Dermis blood vessel endothelial cell (primary cell): ENCODE measurements around the gene OR56B1. TPM values are rescaled to one million over a fixed set of nuclear protein-coding genes. Genes with fewer than 3 reads are reported as not detected.
"Not testable (repeated sequence)": the region's sequence is repeated elsewhere in the genome, so short reads cannot be mapped to it uniquely, and the experiment has no call there.

ENCODE experiments used
- DNase-seq: peaks from one replicate; pipeline ENCODE4 v3.0.0; 2010
- total RNA-seq: library from RNA; depleted of rRNA; stranded (reverse); fragments of >200 nt; gene quantifications from 2 replicates; pipeline ENCODE4 v1.2.3, GENCODE V29; 2014

Gene OR56B1
- not detected in 2 replicates for total RNA-seq

- no peak for DNase-seq
Observed at GRCh38 chr11:5736396-5736795, at the start of gene OR56B1. TSS of gene OR56B1 (plus strand) at chr11:5736448. CDS start at chr11:5736517, 69 bp downstream.

- no peak for DNase-seq
Observed at GRCh38 chr11:5688482-5688881, 47.8 kb upstream of the OR56B1 start.

DNA sequence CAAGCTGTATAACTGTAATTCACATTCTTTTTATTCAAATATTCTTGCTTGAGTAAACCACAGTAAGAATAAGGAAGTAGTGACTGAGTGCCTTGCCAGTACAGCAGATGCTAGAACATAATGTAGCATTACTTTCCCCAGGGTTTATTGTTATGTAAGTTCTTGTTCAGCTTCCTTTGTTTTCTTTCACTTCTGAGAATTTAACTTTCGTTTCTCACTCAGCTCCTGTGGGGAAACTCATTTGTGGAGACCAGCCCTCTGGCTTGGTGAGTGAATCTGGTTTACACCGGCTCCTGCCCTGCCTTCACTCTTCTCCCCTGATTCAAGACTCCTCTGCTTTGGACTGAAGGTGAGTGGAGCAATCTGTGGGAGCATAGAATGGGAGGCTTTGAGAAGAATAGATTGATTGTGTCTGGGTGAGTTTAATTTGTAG lies 46.7 kb upstream of the OR56B1 start, which contains the start of gene TRIM22:
Gene TRIM22, plus strand, starts transcription at position 240 of the 433 bp plus-strand sequence. CDS start 6,443 bp downstream, outside the sequence.
- DNase-seq: peak; percentile 67

DNA sequence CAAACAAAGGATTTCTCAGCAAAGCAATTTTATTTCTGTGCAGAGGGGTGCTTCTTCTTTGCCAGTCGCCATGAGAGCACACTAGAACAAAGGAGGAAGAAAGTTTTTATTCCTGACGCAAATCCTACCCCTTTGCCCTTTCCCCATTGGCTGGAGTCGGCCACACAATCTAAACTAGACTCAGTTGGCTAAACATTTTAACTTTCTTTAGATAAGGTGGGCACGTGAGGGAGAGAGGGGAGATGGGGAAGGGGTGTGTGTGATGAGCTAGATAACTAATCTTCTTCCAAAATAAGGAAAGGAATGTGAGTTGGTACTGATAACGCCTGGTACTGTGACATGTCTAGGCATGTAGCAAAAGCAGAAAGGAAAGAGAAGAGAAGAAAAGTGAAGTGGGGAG lies 46.0 kb upstream of the OR56B1 start:
- peak; percentile 27 for DNase-seq

GRCh38 chr11:5690736-5691135 lies 45.5 kb upstream of the OR56B1 start:
- DNase-seq: peak; percentile 14

- not testable (repeated sequence) for DNase-seq
Observed at GRCh38 chr11:5691238-5691963, 44.8 kb upstream of the OR56B1 start.

- DNase-seq: no peak
Observed at GRCh38 chr11:5691964-5692361, 44.3 kb upstream of the OR56B1 start.

- no peak for DNase-seq
Observed at GRCh38 chr11:5694642-5695041, 41.6 kb upstream of the OR56B1 start.

DNA sequence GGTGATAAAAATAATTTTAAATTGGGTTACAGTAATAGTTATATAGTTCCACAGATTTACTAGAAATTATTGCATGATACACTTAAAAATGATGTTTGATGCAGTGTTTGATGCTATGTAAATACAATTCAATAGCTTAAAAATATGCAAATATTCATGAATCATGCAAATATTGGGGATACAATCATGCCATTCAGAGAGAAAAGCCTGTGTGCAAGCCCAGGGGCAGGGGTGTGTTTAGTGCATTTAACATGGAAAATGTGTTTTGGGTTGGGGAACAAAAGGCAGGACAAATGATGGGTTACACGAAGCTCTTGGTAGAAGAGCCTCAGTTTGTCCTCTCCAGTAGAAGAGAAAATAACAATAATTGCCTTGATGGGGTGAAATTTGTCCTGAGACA lies 40.7 kb upstream of the OR56B1 start:
- no peak for DNase-seq

DNA sequence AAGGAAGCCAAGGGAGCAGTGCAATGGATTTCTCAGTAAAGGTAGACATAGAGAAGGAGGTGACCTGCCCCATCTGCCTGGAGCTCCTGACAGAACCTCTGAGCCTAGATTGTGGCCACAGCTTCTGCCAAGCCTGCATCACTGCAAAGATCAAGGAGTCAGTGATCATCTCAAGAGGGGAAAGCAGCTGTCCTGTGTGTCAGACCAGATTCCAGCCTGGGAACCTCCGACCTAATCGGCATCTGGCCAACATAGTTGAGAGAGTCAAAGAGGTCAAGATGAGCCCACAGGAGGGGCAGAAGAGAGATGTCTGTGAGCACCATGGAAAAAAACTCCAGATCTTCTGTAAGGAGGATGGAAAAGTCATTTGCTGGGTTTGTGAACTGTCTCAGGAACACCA lies 40.0 kb upstream of the OR56B1 start:
- no peak for DNase-seq

GRCh38 chr11:5698281-5698680 lies 38.0 kb upstream of the OR56B1 start:
- no peak for DNase-seq

DNA sequence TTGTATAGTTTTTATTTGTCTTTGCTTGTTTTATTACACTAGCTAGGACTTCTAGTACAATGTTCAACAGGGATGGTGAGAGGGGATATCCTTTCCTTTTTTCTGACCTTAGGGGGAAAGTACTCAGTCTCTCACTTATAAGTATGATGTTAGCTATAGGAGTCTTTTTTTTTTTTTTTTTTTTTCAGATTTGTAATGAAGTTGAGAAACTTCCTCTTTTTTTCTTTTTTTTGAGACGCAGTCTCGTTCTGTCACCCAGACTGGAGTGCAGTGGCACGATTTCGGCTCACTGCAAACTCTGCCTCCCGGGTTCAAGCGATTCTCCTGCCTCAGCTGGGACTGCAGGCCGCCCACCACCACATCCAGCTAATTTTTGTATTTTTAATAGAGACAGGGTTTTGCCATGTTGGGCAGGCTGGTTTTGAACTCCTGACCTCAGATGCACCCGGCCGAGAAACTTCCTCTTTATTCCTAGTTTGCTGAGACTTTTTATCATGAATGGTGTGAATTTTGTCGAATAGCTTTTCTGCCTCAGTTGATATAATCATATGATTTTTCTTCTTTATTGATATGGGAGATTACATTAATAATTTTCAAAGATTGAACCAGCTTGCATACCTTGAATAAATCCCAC lies 35.7 kb upstream of the OR56B1 start:
- no peak for DNase-seq

DNA sequence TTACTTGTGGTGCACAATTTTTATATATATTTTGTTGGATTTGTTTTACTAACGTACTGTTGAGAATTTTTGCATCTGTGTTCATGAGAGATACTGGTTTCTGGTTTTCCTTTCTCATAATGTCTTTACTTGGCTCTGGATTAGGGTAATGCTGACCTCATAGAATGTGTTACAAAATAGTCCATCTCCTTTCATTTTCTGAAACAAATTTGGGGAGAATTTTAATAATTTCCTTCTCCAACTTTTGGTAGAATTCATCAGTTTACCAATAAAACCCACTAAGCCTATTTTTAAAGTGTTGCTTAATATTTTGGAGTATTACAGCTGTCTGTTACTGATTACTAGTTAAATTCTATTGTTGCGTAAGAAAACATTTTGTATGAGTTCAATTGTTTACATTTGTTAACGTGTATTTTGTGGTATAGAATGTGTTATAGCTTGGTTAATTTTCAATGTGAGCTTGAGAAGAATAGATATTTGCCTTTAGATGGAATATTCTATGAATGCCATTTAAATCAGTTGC lies 35.1 kb upstream of the OR56B1 start:
- no peak for DNase-seq

GRCh38 chr11:5703741-5704536 lies 32.3 kb upstream of the OR56B1 start:
- DNase-seq: no peak

GRCh38 chr11:5705688-5706087 lies 30.6 kb upstream of the OR56B1 start:
- DNase-seq: no peak

- DNase-seq: peak; percentile 36
Observed at GRCh38 chr11:5712507-5712906, 23.7 kb upstream of the OR56B1 start.

DNA sequence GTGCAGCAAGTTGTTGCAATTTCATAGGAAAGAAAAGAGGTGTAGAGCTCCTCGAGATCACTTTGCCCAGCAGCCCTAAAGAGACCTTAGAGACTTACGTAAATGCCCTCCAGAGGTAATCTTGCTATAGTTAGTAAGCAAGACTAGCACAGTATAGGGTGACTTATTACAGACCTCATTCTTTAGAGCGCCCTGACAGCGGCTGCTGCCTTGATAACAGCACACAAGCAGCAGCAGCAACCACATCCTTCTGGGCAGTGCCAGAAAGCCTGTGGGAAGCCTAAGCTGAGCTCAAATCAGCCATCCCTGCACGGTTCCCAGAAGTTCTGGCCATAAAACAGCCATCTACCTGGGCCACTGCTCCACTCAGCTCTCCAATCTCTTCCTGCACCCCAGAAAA lies 22.6 kb upstream of the OR56B1 start:
- DNase-seq: no peak

DNA sequence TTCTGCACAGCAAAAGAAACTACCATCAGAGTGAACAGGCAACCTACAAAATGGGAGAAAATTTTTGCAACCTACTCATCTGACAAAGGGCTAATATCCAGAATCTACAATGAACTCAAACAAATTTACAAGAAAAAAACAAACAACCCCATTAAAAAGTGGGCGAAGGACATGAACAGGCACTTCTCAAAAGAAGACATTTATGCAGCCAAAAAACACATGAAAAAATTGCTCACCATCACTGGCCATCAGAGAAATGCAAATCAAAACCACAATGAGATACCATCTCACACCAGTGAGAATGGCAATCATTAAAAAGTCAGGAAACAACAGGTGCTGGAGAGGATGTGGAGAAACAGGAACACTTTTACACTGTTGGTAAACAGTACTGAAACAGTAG lies 19.7 kb upstream of the OR56B1 start:
- DNase-seq: not testable (repeated sequence)

- no peak for DNase-seq
Observed at GRCh38 chr11:5719703-5720495, 16.3 kb upstream of the OR56B1 start.

DNA sequence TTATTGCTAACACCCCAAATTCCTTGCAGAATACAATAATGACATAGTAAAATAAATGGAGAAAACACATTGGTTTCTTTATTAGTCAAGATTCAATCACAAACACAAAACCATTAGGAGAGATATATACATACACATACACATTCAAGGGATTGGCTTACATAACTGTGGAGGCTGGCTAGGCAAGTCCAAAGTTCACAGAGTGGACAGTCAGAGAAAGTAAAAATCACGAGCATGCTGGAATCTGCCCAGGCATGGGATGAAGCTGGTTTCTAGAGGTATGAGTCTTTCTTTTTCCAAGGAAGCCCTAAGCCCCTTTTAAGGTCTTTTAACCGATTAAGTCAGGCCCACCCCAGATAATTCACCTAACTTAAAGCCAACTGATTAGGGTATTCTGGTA lies 13.6 kb upstream of the OR56B1 start:
- no peak for DNase-seq

DNA sequence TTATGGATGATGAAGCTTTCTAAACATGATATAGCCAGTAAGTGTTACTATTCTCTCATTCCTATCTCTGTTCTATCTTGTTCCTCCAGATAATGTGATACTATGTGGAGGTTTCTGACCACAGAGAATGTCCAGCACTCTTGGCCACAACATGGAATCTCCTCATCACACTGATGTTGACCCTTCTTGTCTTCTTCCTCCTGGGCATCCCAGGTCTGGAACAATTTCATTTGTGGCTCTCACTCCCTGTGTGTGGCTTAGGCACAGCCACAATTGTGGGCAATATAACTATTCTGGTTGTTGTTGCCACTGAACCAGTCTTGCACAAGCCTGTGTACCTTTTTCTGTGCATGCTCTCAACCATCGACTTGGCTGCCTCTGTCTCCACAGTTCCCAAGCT lies 9.9 kb upstream of the OR56B1 start:
- no peak for DNase-seq

- DNase-seq: no peak
Observed at GRCh38 chr11:5727691-5728090, 8.6 kb upstream of the OR56B1 start.
